Tibial artery (tissue), 4 donors: Measurements from ENCODE around the gene TJP3.

Source experiments
- DNase-seq, 2 donors: peaks; one replicate each; pipeline ENCODE4 v3.0.0-alpha.2; 2019
- H3K27ac ChIP-seq, 2 donors: fragments of 200-600 bp; sonication (generic) in 1 of 2; 1 replicate in 1 of 2; 2 replicates in 1 of 2; pipeline ENCODE4 v1.5.1; 2018 to 2019; ENCODE audit warnings: mild to moderate bottlenecking in 1 of 2
- H3K27me3 ChIP-seq, 2 donors: fragments of 200-600 bp; sonication (generic) in 1 of 2; one replicate each; pipeline versions ENCODE4 v1.5.1 to v1.6.0; 2016 to 2019
- H3K36me3 ChIP-seq, 3 donors: fragments of 200-600 bp; sonication (generic) in 2 of 3; one replicate each; pipeline ENCODE4 v1.5.1; 2016 to 2019; ENCODE audit warnings: mild to moderate bottlenecking in 2 of 3
- H3K4me1 ChIP-seq, 4 donors: fragments of 200-600 bp; sonication (generic) in 2 of 4; 1 replicate in 3 of 4; 2 replicates in 1 of 4; pipeline ENCODE4 v1.5.1; 2016 to 2019
- H3K4me3 ChIP-seq, 2 donors: fragments of 200-600 bp; sonication (generic) in 1 of 2; 1 replicate in 1 of 2; 2 replicates in 1 of 2; pipeline ENCODE4 v1.5.1; 2018 to 2019; ENCODE audit warnings: mild to moderate bottlenecking in 2 of 2
- H3K9me3 ChIP-seq, 3 donors: fragments of 200-600 bp; sonication (generic) in 1 of 3; one replicate each; pipeline ENCODE4 v1.5.1; 2016 to 2019
- intact Hi-C: fragments of 100-400 bp; cut with DNase I; formaldehyde crosslinking; loops from one replicate; pipeline ENCODE4 v1.15.0; 2023; ENCODE audit warnings: low total_unique reads
- TF ChIP-seq, protein P1 (sequence below), 2 experiments: fragments of 200-600 bp in 1 of 2; fragments of 450-650 bp in 1 of 2; IDR thresholded peaks; one replicate each; pipeline ENCODE4 v1.5.1; 2017 to 2019; ENCODE audit warnings: antibody characterized with exemption in 2 of 2, mild to moderate bottlenecking in 1 of 2, moderate library complexity in 1 of 2

Gene TJP3

GRCh38 chr19:3695124-3695733 is 13.0 kb upstream of the TJP3 start:
- Histone ChIP-seq H3K27me3 (no peaks in the 10 kb centered on the region), H3K27ac (peak overlapping the region; percentile 73 to 87), H3K36me3 (peaks cover 6 to 25% (median 12%) of the 10 kb centered on the region in 3 donors), H3K9me3 (no peaks in the 10 kb centered on the region), H3K4me3 (no peak overlapping the region), H3K4me1 (peaks cover 0 to 66% (median 47%) of the 10 kb centered on the region in 4 donors)
- DNase-seq: no peak
- intact Hi-C loops: no loop called here
- TF ChIP-seq, protein P1, sequence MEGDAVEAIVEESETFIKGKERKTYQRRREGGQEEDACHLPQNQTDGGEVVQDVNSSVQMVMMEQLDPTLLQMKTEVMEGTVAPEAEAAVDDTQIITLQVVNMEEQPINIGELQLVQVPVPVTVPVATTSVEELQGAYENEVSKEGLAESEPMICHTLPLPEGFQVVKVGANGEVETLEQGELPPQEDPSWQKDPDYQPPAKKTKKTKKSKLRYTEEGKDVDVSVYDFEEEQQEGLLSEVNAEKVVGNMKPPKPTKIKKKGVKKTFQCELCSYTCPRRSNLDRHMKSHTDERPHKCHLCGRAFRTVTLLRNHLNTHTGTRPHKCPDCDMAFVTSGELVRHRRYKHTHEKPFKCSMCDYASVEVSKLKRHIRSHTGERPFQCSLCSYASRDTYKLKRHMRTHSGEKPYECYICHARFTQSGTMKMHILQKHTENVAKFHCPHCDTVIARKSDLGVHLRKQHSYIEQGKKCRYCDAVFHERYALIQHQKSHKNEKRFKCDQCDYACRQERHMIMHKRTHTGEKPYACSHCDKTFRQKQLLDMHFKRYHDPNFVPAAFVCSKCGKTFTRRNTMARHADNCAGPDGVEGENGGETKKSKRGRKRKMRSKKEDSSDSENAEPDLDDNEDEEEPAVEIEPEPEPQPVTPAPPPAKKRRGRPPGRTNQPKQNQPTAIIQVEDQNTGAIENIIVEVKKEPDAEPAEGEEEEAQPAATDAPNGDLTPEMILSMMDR (IDR thresholded peaks at IDR 0.05): no peak

DNA sequence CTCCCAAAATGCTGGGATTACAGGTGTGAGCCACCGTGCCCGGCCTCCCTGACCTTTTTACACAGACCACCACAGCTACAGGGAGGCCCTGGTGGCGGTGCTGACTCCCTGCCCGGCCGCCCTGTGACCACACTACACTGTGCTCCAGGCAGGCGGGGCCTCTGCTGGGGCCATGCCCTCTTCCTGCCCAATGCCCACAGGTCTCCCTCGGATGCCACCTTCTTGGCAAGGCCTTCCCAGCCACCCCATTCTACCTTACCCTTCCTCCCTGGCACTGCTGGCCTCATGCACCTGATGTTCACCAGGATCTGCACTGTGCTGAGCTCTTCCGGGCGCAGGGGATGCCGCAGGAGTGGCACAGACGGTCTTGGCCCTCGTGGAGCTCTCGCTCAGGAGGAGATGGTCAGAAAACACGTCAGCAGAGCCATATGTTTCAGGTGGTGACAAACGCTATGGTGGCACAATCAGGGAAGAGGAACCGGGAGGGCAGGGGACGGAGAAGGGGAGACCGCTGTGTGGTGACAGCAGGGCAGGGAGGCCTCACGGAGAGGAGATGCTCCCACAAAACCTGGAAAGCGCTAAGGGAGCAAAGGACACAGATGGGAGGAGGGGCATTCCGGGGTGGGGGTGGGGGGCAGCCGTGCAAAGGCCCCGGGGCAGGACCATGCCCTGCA is 12.1 kb upstream of the TJP3 start:
- intact Hi-C loops: no loop called here
- H3K36me3 ChIP-seq: peaks cover under 1 to 19% (median 5%) of the 10 kb centered on the region in 3 donors
- no peak for DNase-seq
- no peaks in the 10 kb centered on the region for H3K9me3 ChIP-seq
- H3K4me3 ChIP-seq: no peak overlapping the region
- H3K27ac ChIP-seq: peak overlapping the region; percentile 28 to 87
- peaks cover 0 to 71% (median 49%) of the 10 kb centered on the region in 4 donors for H3K4me1 ChIP-seq
- TF ChIP-seq, protein P1 (IDR thresholded peaks at IDR 0.05): no peak
- no peaks in the 10 kb centered on the region for H3K27me3 ChIP-seq

DNA sequence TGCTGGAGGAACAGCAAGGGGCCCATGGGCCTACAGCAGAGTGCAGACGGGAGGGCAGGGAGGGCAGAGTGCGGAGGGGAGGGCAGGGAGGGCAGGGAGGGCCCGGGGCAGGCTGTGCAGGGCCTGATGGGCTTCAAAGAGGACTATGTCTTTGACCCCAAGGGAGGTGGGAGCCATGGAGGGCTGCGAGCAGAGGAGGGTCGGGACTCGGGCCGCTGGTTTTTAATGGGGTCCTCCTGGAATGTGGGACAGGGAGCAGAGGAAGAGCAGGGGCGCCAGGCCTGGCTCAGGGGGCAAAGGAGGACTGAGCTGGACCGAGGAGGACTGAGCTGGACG is 11.6 kb upstream of the TJP3 start:
- Histone ChIP-seq H3K27ac (peak overlapping the region; percentile 86 to 87), H3K4me3 (no peak overlapping the region), H3K9me3 (no peaks in the 10 kb centered on the region), H3K4me1 (peaks cover 0 to 71% (median 49%) of the 10 kb centered on the region in 4 donors), H3K27me3 (no peaks in the 10 kb centered on the region), H3K36me3 (peaks cover 0 to 18% (median 5%) of the 10 kb centered on the region in 3 donors)
- TF ChIP-seq, protein P1 (IDR thresholded peaks at IDR 0.05): no peak
- no peak for DNase-seq
- intact Hi-C loops: no loop called here

DNA sequence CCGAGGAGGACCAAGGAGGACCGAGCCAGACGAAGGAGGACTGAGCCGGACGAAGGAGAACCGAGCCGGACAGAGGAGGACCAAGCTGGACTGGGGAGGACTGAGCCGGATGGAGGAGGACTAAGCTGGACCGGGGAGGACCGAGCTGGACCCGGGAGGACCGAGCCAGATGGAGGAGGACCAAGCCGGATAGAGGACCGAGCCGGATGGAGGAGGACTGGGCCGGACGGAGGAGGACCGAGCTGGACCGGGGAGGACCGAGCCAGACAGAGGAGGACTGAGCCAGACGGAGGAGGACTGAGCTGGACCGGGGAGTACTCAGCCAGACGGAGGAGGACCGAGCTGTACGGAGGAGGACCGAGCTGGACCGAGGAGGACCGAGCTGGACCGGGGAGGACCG is 11.1 kb upstream of the TJP3 start:
- intact Hi-C loops: no loop called here
- peaks cover 0 to 68% (median 48%) of the 10 kb centered on the region in 4 donors for H3K4me1 ChIP-seq
- H3K4me3 ChIP-seq: no peak overlapping the region

GRCh38 chr19:3697671-3698385 is 10.4 kb upstream of the TJP3 start:
- Histone ChIP-seq H3K27ac (peak overlapping the region; percentile 86 to 87), H3K27me3 (no peaks in the 10 kb centered on the region), H3K36me3 (peaks cover 0 to 18% (median 5%) of the 10 kb centered on the region in 3 donors), H3K9me3 (no peaks in the 10 kb centered on the region), H3K4me1 (peaks cover 0 to 61% (median 41%) of the 10 kb centered on the region in 4 donors), H3K4me3 (peak overlapping the region; percentile 79 to 98)
- intact Hi-C loops: no loop called here
- no peak for DNase-seq
- TF ChIP-seq, protein P1 (IDR thresholded peaks at IDR 0.05): no peak

More for the DNA sequence above, 11.1 kb upstream of the TJP3 start:
- TF ChIP-seq, protein P1 (IDR thresholded peaks at IDR 0.05): no peak
- Histone ChIP-seq H3K27ac (peak overlapping the region; percentile 86 to 87), H3K9me3 (no peaks in the 10 kb centered on the region), H3K27me3 (no peaks in the 10 kb centered on the region), H3K36me3 (peaks cover 0 to 18% (median 5%) of the 10 kb centered on the region in 3 donors)
- no peak for DNase-seq
